Upper lobe of left lung (tissue), 6 donors: ENCODE data around the gene CNTROB. TPM values are rescaled to one million over a fixed set of nuclear protein-coding genes. Genes with fewer than 3 reads are reported as not detected.

ENCODE experiments used
- ATAC-seq, 2 donors: fragments of 200-7000 bp; cut with Tn5 transposase; one replicate each; pipeline ENCODE4 v1.9.1; 2022; ENCODE audit warnings: mild to moderate bottlenecking in 2 of 2, moderate library complexity in 2 of 2; ENCODE audit not compliant: low FRiP score in 2 of 2
- DNase-seq, 2 donors: peaks; one replicate each; pipeline ENCODE4 v3.0.0-alpha.2; 2019 to 2020
- H3K27ac ChIP-seq, 4 donors: fragments of 200-600 bp; sonication (generic); one replicate each; pipeline ENCODE4 v1.5.1; 2016 to 2019
- H3K27me3 ChIP-seq, 4 donors: fragments of 200-600 bp; sonication (generic); one replicate each; pipeline ENCODE4 v1.5.1; 2017 to 2019
- H3K36me3 ChIP-seq, 4 donors: fragments of 200-600 bp; sonication (generic); one replicate each; pipeline ENCODE4 v1.5.1; 2016 to 2019
- H3K4me1 ChIP-seq, 4 donors: fragments of 200-600 bp; sonication (generic); one replicate each; pipeline ENCODE4 v1.5.1; 2018 to 2019
- H3K4me3 ChIP-seq, 4 donors: fragments of 200-600 bp; sonication (generic); one replicate each; pipeline ENCODE4 v1.5.1; 2017 to 2019; ENCODE audit warnings: mild to moderate bottlenecking in 2 of 4, moderate library complexity in 1 of 4
- H3K9me3 ChIP-seq, 4 donors: fragments of 200-600 bp; sonication (generic); one replicate each; pipeline ENCODE4 v1.5.1; 2018 to 2019
- EP300 ChIP-seq, 4 donors: sonication (generic); formaldehyde crosslinking; IDR thresholded peaks; one replicate each; pipeline ENCODE4 v1.5.1; 2017; ENCODE audit warnings: antibody characterized with exemption in 4 of 4, control low read depth in 2 of 4
- POLR2A ChIP-seq, 4 donors: fragments of 450-650 bp; IDR thresholded peaks; one replicate each; pipeline ENCODE4 v1.5.1; 2016 to 2017; ENCODE audit warnings: antibody characterized with exemption in 4 of 4, mild to moderate bottlenecking in 2 of 4
- POLR2AphosphoS5 ChIP-seq, 2 donors: sonication (generic); formaldehyde crosslinking; IDR thresholded peaks; one replicate each; pipeline ENCODE4 v1.5.1; 2017; ENCODE audit warnings: antibody characterized with exemption in 2 of 2
- WGBS, 2 donors: methylation state at CpG; one replicate each; pipeline ENCODE4 v1.1.5; 2017 to 2018; 5-methylcytosine and 5-hydroxymethylcytosine counted together
- total RNA-seq, 6 donors: library from RNA; depleted of rRNA in 4 of 6; stranded (reverse); fragments of >200 nt in 4 of 6; gene quantifications; one replicate each; pipeline versions ENCODE4 v1.1.0 to v1.2.1, GENCODE V29; 2016 to 2021
- TF ChIP-seq, protein P1 (sequence below), 6 experiments: fragments of 450-650 bp in 4 of 6; fragments of 200-600 bp in 2 of 6; sonication (generic) in 2 of 6; IDR thresholded peaks; one replicate each; pipeline ENCODE4 v1.5.1; 2016 to 2019; ENCODE audit warnings: antibody characterized with exemption in 6 of 6
- donor health status: DM: no; HTN: no; CAD: no; lungs with moderate emphysema.
- donor health status: DM: no; HTN: yes; CAD: no; lungs with severe emphysema.

Gene CNTROB
- total RNA-seq, 6 donors from 2014 or later, result 50.6 to 216 (median 88.3) TPM

GRCh38 chr17:7909089-7909488, 22.9 kb upstream of the CNTROB start:
- 81 to 95% methylated on average over 11 to 29 of the region's 29 CpGs for WGBS, 2 donors
- H3K36me3 ChIP-seq, result peaks cover 36 to 76% (median 71%) of the 10 kb centered on the region in 4 donors
- no peak for ATAC-seq

GRCh38 chr17:7910281-7910680, 21.7 kb upstream of the CNTROB start:
- Histone ChIP-seq H3K27ac (no peak overlapping the region), H3K36me3 (peaks cover 28 to 64% (median 60%) of the 10 kb centered on the region in 4 donors), H3K9me3 (no peaks in the 10 kb centered on the region), H3K27me3 (no peaks in the 10 kb centered on the region), H3K4me3 (no peak overlapping the region), H3K4me1 (peaks cover 9 to 13% (median 12%) of the 10 kb centered on the region in 4 donors)
- no peak for DNase-seq
- 96 to 97% methylated on average over 15 of the region's 15 CpGs for WGBS, 2 donors
- TF ChIP-seq POLR2A (IDR thresholded peaks at IDR 0.05) (no peak), POLR2AphosphoS5 (IDR thresholded peaks at IDR 0.05) (no peak), EP300 (IDR thresholded peaks at IDR 0.05) (no peak)
- TF ChIP-seq, protein P1, sequence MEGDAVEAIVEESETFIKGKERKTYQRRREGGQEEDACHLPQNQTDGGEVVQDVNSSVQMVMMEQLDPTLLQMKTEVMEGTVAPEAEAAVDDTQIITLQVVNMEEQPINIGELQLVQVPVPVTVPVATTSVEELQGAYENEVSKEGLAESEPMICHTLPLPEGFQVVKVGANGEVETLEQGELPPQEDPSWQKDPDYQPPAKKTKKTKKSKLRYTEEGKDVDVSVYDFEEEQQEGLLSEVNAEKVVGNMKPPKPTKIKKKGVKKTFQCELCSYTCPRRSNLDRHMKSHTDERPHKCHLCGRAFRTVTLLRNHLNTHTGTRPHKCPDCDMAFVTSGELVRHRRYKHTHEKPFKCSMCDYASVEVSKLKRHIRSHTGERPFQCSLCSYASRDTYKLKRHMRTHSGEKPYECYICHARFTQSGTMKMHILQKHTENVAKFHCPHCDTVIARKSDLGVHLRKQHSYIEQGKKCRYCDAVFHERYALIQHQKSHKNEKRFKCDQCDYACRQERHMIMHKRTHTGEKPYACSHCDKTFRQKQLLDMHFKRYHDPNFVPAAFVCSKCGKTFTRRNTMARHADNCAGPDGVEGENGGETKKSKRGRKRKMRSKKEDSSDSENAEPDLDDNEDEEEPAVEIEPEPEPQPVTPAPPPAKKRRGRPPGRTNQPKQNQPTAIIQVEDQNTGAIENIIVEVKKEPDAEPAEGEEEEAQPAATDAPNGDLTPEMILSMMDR (IDR thresholded peaks at IDR 0.05), result no peak
- ATAC-seq, result no peak

More at GRCh38 chr17:7909089-7909488, 22.9 kb upstream of the CNTROB start:
- no peaks in the 10 kb centered on the region for H3K9me3 ChIP-seq
- H3K27me3 ChIP-seq, result no peaks in the 10 kb centered on the region
- peaks cover 0 to under 1% (median under 1%) of the 10 kb centered on the region in 4 donors for H3K4me1 ChIP-seq
- H3K4me3 ChIP-seq, result no peak overlapping the region
- H3K27ac ChIP-seq, result no peak overlapping the region
- DNase-seq, result peak in 1 of 2 donors; percentile 83
- no peak for TF ChIP-seq POLR2AphosphoS5 (IDR thresholded peaks at IDR 0.05)
- TF ChIP-seq, protein P1 (IDR thresholded peaks at IDR 0.05), result no peak
- TF ChIP-seq POLR2A (IDR thresholded peaks at IDR 0.05), result no peak
- no peak for TF ChIP-seq EP300 (IDR thresholded peaks at IDR 0.05)

GRCh38 chr17:7910711-7911110, 21.3 kb upstream of the CNTROB start:
- no peak for DNase-seq
- Histone ChIP-seq H3K27me3 (no peaks in the 10 kb centered on the region), H3K4me3 (no peak overlapping the region), H3K9me3 (no peaks in the 10 kb centered on the region), H3K27ac (no peak overlapping the region), H3K36me3 (peaks cover 26 to 60% (median 55%) of the 10 kb centered on the region in 4 donors), H3K4me1 (peaks cover 10 to 15% (median 15%) of the 10 kb centered on the region in 4 donors)
- TF ChIP-seq POLR2AphosphoS5 (IDR thresholded peaks at IDR 0.05) (no peak), EP300 (IDR thresholded peaks at IDR 0.05) (no peak), POLR2A (IDR thresholded peaks at IDR 0.05) (no peak)
- TF ChIP-seq, protein P1 (IDR thresholded peaks at IDR 0.05), result no peak
- ATAC-seq, result no peak
- WGBS, 2 donors, result 88 to 90% methylated on average over 13 of the region's 13 CpGs

GRCh38 chr17:7911116-7911515, 20.9 kb upstream of the CNTROB start:
- Histone ChIP-seq H3K27me3 (no peaks in the 10 kb centered on the region), H3K36me3 (peaks cover 25 to 56% (median 51%) of the 10 kb centered on the region in 4 donors), H3K4me1 (peaks cover 11 to 17% (median 16%) of the 10 kb centered on the region in 4 donors), H3K4me3 (no peak overlapping the region), H3K9me3 (no peaks in the 10 kb centered on the region), H3K27ac (no peak overlapping the region)
- TF ChIP-seq EP300 (IDR thresholded peaks at IDR 0.05) (no peak), POLR2A (IDR thresholded peaks at IDR 0.05) (no peak), POLR2AphosphoS5 (IDR thresholded peaks at IDR 0.05) (no peak)
- TF ChIP-seq, protein P1 (IDR thresholded peaks at IDR 0.05), result no peak
- no peak for DNase-seq
- 65 to 72% methylated on average over 9 of the region's 9 CpGs for WGBS, 2 donors
- no peak for ATAC-seq

DNA sequence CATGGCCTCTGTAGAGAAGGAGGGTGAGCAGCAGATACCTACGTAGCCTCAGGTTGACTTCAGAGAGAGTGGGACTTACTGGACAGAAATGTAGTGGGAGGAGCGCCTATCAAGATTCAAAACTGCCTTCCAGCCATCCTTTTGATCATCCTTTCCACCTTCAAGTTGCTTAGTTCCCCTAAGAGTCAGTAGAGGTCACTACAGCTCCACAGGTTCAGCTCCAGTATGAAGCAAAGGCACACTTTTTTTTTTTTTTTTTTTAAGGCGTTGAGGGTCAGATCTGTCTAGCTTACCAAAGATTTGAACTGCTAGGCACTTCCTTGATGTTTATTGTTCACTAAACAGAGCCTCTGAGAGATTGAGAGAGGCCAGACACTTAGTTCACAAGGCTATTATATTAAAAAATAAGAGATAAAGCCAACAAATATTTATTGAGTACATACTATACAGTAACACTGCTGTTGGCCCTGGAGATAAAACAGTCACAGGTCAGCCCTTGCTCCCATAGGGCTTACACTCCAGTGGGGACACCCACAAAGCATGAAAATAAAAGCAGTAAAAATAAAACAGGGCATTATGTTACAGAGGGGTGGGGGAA, 19.0 kb upstream of the CNTROB start:
- Histone ChIP-seq H3K27ac (peak overlapping the region in 1 of 4 donors; percentile 54), H3K27me3 (no peaks in the 10 kb centered on the region), H3K9me3 (no peaks in the 10 kb centered on the region), H3K4me1 (peaks cover 20 to 26% (median 25%) of the 10 kb centered on the region in 4 donors), H3K4me3 (no peak overlapping the region), H3K36me3 (peaks cover 16 to 37% (median 32%) of the 10 kb centered on the region in 4 donors)
- TF ChIP-seq, protein P1 (IDR thresholded peaks at IDR 0.05), result peak; percentile 46 to 80 (median 64)
- TF ChIP-seq POLR2A (IDR thresholded peaks at IDR 0.05), result no peak
- 42 to 52% methylated on average over 3 of the region's 3 CpGs for WGBS, 2 donors
- ATAC-seq (peak in 1 of 2 donors; percentile 25), DNase-seq (no peak)
